Bronchial epithelial cell (primary cell): ENCODE data around the gene SYNE1. TPM values are rescaled to one million over a fixed set of nuclear protein-coding genes. Genes with fewer than 3 reads are reported as not detected.
"Not testable (repeated sequence)": the region's sequence is repeated elsewhere in the genome, so short reads cannot be mapped to it uniquely, and the experiment has no call there.

ENCODE experiments used
- DNase-seq: peaks from one replicate; pipeline ENCODE4 v3.0.0-alpha.2; 2010; ENCODE audit warnings: low read depth
- FAIRE-seq: peaks from 2 replicates; lab custom pipeline; 2011; peaks lifted over from hg19 to GRCh38; lab: Jason Lieb, UNC
- H3K27me3 ChIP-seq: 2 replicates; pipeline ENCODE4 v1.5.1; 2011; ENCODE audit warnings: low read length; ENCODE audit not compliant: control insufficient read depth, insufficient read depth
- H3K36me3 ChIP-seq: 2 replicates; pipeline ENCODE4 v1.5.1; 2011; ENCODE audit warnings: low read length; ENCODE audit not compliant: control insufficient read depth, insufficient read depth
- H3K4me3 ChIP-seq: 2 replicates; pipeline ENCODE4 v1.5.1; 2011; ENCODE audit warnings: mild to moderate bottlenecking, low read depth, low read length, control low read depth
- CTCF ChIP-seq: IDR thresholded peaks from 2 replicates; pipeline ENCODE4 v1.5.1; 2011; ENCODE audit warnings: mild to moderate bottlenecking, moderate library complexity, low read length, control low read depth, inconsistent platforms; ENCODE audit not compliant: insufficient read depth, severe bottlenecking
- total RNA-seq: library from RNA; depleted of rRNA; stranded (reverse); fragments of >200 nt; gene quantifications from 2 replicates; pipeline ENCODE4 v1.2.1, GENCODE V29; 2014

The SYNE1 gene
- total RNA-seq, 1 donor from 2014 or later = 15.8 TPM

GRCh38 chr6:152338335-152339125 lies 298.6 kb downstream of the SYNE1 start:
- FAIRE-seq = no peak
- TF ChIP-seq CTCF = peak; percentile 92
- H3K36me3 ChIP-seq = no peaks in the 10 kb centered on the region
- DNase-seq = no peak
- H3K27me3 ChIP-seq = no peaks in the 10 kb centered on the region
- H3K4me3 ChIP-seq = no peak overlapping the region

- H3K4me3 ChIP-seq = no peak overlapping the region
- no peak for FAIRE-seq
- H3K27me3 ChIP-seq = no peaks in the 10 kb centered on the region
- DNase-seq = peak; percentile 55
- H3K36me3 ChIP-seq = no peaks in the 10 kb centered on the region
- no peak for TF ChIP-seq CTCF
Observed at GRCh38 chr6:152334555-152334954, 302.6 kb downstream of the SYNE1 start.

- FAIRE-seq = peak; percentile 47
- DNase-seq = peak; percentile 70
Observed at GRCh38 chr6:152330961-152331360, 306.2 kb downstream of the SYNE1 start.

GRCh38 chr6:152329638-152330448 lies 307.3 kb downstream of the SYNE1 start:
- Histone ChIP-seq H3K4me3 (no peak overlapping the region), H3K27me3 (no peaks in the 10 kb centered on the region), H3K36me3 (no peaks in the 10 kb centered on the region)
- DNase-seq = no peak
- no peak for FAIRE-seq
- TF ChIP-seq CTCF = no peak

More at GRCh38 chr6:152330961-152331360, 306.2 kb downstream of the SYNE1 start:
- Histone ChIP-seq H3K27me3 (no peaks in the 10 kb centered on the region), H3K36me3 (no peaks in the 10 kb centered on the region), H3K4me3 (no peak overlapping the region)
- TF ChIP-seq CTCF = no peak

GRCh38 chr6:152328200-152328599 lies 309.0 kb downstream of the SYNE1 start:
- not testable (repeated sequence) for FAIRE-seq, H3K4me3 ChIP-seq, DNase-seq, H3K27me3 ChIP-seq, H3K36me3 ChIP-seq

- no peak for TF ChIP-seq CTCF
- Histone ChIP-seq H3K4me3 (no peak overlapping the region), H3K36me3 (no peaks in the 10 kb centered on the region), H3K27me3 (no peaks in the 10 kb centered on the region)
- FAIRE-seq = no peak
- DNase-seq = no peak
Observed at GRCh38 chr6:152323376-152323775, 313.8 kb downstream of the SYNE1 start.
